CD4-positive, alpha-beta T cell (primary cell): Measurements from ENCODE around the gene PLPP7. TPM values are rescaled to one million over a fixed set of nuclear protein-coding genes. Genes with fewer than 3 reads are reported as not detected.

Source experiments
- ATAC-seq: fragments of 200-7000 bp; cut with Tn5 transposase; one replicate; pipeline ENCODE4 v1.10.0; 2022; ENCODE audit warnings: mild to moderate bottlenecking; ENCODE audit not compliant: poor library complexity
- CTCF ChIA-PET: fragments of 350-600 bp; sonication (Branson Sonifier 250); formaldehyde crosslinking; loops from one replicate; lab custom pipeline; 2021; ENCODE audit warnings: antibody characterized with exemption, inconsistent platforms; lab: Charles Lee
- POLR2A ChIA-PET: fragments of 350-600 bp; sonication (Branson Sonifier 250); formaldehyde crosslinking; loops from one replicate; lab custom pipeline; 2021; ENCODE audit warnings: antibody characterized with exemption, inconsistent platforms; lab: Charles Lee
- DNase-seq, 14 experiments: peaks; one replicate each; pipeline ENCODE4 v3.0.0-alpha.2; 2013 to 2020; ENCODE audit warnings: mixed read lengths in 2 of 14
- H3K27ac ChIP-seq, 2 donors: one replicate each; pipeline versions ENCODE4 v1.5.1 to v1.7.0; 2013; ENCODE audit warnings: low read length in 2 of 2, low read depth in 1 of 2, mild to moderate bottlenecking in 1 of 2
- H3K27me3 ChIP-seq, 2 experiments: 1 replicate in 1 of 2; 2 replicates in 1 of 2; pipeline versions ENCODE4 v1.6.1 to v1.7.0; 2013; ENCODE audit warnings: low read length in 2 of 2, control low read depth in 1 of 2, mild to moderate bottlenecking in 1 of 2, moderate library complexity in 1 of 2; ENCODE audit not compliant: insufficient read depth in 2 of 2, control insufficient read depth in 1 of 2
- H3K36me3 ChIP-seq: one replicate; pipeline ENCODE4 v1.6.1; 2013; ENCODE audit warnings: low read length, control low read depth; ENCODE audit not compliant: insufficient read depth
- H3K4me1 ChIP-seq: one replicate; pipeline ENCODE4 v1.6.1; 2013; ENCODE audit warnings: low read length, control low read depth; ENCODE audit not compliant: insufficient read depth
- H3K4me3 ChIP-seq: one replicate; pipeline ENCODE4 v1.5.1; 2013; ENCODE audit warnings: mild to moderate bottlenecking, low read length, moderate library complexity
- H3K9me3 ChIP-seq, 2 experiments: 1 replicate in 1 of 2; 2 replicates in 1 of 2; pipeline versions ENCODE4 v1.6.1 to v1.7.0; 2013; ENCODE audit warnings: low read length in 2 of 2, mild to moderate bottlenecking in 2 of 2, control low read depth in 1 of 2, moderate library complexity in 1 of 2; ENCODE audit not compliant: control insufficient read depth in 1 of 2, insufficient read depth in 1 of 2
- H3K27ac Mint-ChIP-seq: one replicate; pipeline ENCODE4 v1.8.0; 2020; ENCODE audit warnings: mixed read lengths
- H3K27me3 Mint-ChIP-seq: one replicate; pipeline ENCODE4 v1.8.0; 2021; ENCODE audit warnings: mixed read lengths
- H3K36me3 Mint-ChIP-seq: one replicate; pipeline ENCODE4 v1.8.0; 2021; ENCODE audit warnings: low read depth, mixed read lengths
- H3K4me1 Mint-ChIP-seq: one replicate; pipeline ENCODE4 v1.8.0; 2021; ENCODE audit warnings: low read depth, mixed read lengths
- H3K4me3 Mint-ChIP-seq: one replicate; pipeline ENCODE4 v1.8.0; 2020; ENCODE audit warnings: mild to moderate bottlenecking, mixed read lengths
- H3K9me3 Mint-ChIP-seq: one replicate; pipeline ENCODE4 v1.8.0; 2020; ENCODE audit warnings: mixed read lengths
- CTCF ChIP-seq: fragments of 200-600 bp; IDR thresholded peaks from one replicate; pipeline ENCODE4 v1.8.0; 2022; ENCODE audit warnings: antibody characterized with exemption, mild to moderate bottlenecking
- intact Hi-C, 2 experiments: fragments of 100-400 bp; cut with DNase I in 1 of 2; cut with micrococcal nuclease in 1 of 2; formaldehyde crosslinking; loops; one replicate each; pipeline versions ENCODE4 v1.15.1 to v1.9.0; 2023 to 2025; cut with DNase I, micrococcal nuclease
- total RNA-seq, 174 experiments: library from RNA in 2 of 174; stranded (reverse) in 2 of 174; gene quantifications; one replicate each; pipeline ENCODE4 v1.2.3 and lab custom pipeline; 2021 to 2026

The PLPP7 gene
- total RNA-seq, 2 experiments from 2014 or later = 0.22 TPM; not detected in 1

- Histone ChIP-seq H3K27me3 (no peaks in the 10 kb centered on the region), H3K27ac (no peak overlapping the region), H3K4me1 (peaks cover 15% of the 10 kb centered on the region), H3K9me3 (no peaks in the 10 kb centered on the region), H3K4me3 (no peak overlapping the region), H3K36me3 (no peaks in the 10 kb centered on the region)
- no peak for TF ChIP-seq CTCF
- ChIA-PET CTCF (no interaction called here), POLR2A (no interaction called here)
- DNase-seq (no peak), ATAC-seq (no peak)
- no peaks in the 10 kb centered on the region for H3K27me3 Mint-ChIP-seq
- H3K36me3 Mint-ChIP-seq = no peaks in the 10 kb centered on the region
- intact Hi-C loops = loop anchor here in 1 of 2 experiments (5.0 kb wide), 1 partner anchor 36 kb away; the partner anchor contains the start of gene FAM78A
- no peak overlapping the region for H3K27ac Mint-ChIP-seq
- no peaks in the 10 kb centered on the region for H3K9me3 Mint-ChIP-seq
- peaks cover 16% of the 10 kb centered on the region for H3K4me1 Mint-ChIP-seq
- H3K4me3 Mint-ChIP-seq = no peak overlapping the region
Measured at GRCh38 chr9:131312822-131313770, 23.6 kb downstream of the PLPP7 start.

- DNase-seq = no peak
Measured at GRCh38 chr9:131318231-131319085, 28.9 kb downstream of the PLPP7 start.

More at GRCh38 chr9:131318231-131319085, 28.9 kb downstream of the PLPP7 start:
- Mint-ChIP-seq H3K36me3 (no peaks in the 10 kb centered on the region), H3K27me3 (no peaks in the 10 kb centered on the region), H3K27ac (no peak overlapping the region), H3K4me1 (no peaks in the 10 kb centered on the region), H3K9me3 (no peaks in the 10 kb centered on the region), H3K4me3 (no peak overlapping the region)
- ATAC-seq = no peak
- intact Hi-C loops = no loop called here
- POLR2A ChIA-PET = no interaction called here
- Histone ChIP-seq H3K9me3 (no peaks in the 10 kb centered on the region), H3K4me1 (no peaks in the 10 kb centered on the region), H3K4me3 (no peak overlapping the region), H3K36me3 (no peaks in the 10 kb centered on the region), H3K27ac (no peak overlapping the region), H3K27me3 (no peaks in the 10 kb centered on the region)
- CTCF ChIA-PET = no interaction called here
- no peak for TF ChIP-seq CTCF
